ENCODE data around the gene TRIB2. TPM values are rescaled to one million over a fixed set of nuclear protein-coding genes. Genes with fewer than 3 reads are reported as not detected.

Gene TRIB2
- total and polyA plus RNA-seq, 9 of the 15 experiments (the other 6 are each of a cell fraction or from before 2014, with no cell fraction given) = 9.0 to 39.0 (median 26.3) TPM

DNA sequence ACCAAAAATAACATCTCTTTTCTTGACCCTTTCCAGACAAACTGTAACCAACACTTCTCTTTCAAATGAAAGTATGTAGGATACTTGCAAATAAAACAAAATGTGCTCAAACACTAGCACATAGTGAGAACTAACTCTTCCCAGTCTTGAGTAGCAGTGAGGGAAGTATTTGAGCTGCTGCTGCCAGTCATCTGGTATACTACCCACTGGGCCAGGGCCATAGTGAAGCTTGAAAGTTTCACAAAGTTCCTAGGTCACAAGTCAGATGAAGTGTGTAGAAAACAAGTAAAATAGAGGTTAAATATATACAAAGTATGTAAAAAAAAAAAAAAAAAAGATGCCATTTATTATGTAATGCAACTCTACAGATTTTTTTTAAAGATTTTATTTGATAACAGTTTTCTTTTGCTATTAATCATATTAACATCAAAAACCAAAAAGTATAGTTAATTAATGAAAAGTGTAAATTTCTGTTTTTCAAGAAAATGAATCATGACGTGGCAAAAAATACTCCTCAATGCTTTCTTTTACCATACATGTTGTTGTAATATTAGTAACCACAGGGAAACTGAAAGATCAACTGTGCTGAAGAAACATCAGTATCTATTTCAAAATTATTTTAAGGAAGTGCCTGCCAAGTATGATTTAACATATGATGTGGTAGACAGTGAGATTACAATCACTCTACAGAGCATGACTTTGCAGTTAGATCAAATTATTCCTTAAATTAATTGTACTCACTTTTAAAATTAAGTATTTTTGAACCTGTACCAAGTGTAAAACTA is 21.6 kb upstream of the TRIB2 start (continued):
- peak; percentile 72; the same call in 1 of the 2 replicates for TF ChIP-seq SPI1 (IDR thresholded peaks at IDR 0.05; ENCODE audit: borderline replicate concordance, low read depth, low read length)
- no peak for TF ChIP-seq FIP1L1 (IDR thresholded peaks at IDR 0.05; ENCODE audit: low read depth, low read length, poor library complexity, severe bottlenecking)
- TF ChIP-seq NONO (IDR thresholded peaks at IDR 0.05; ENCODE audit: low read depth in 2 of 2, low read length in 1 of 2) = no peak
- no peak for TF ChIP-seq ZNF76 (CRISPR knock-in tag; IDR thresholded peaks at IDR 0.05; ENCODE audit: borderline replicate concordance)
- no peak for TF ChIP-seq SUPT5H (IDR thresholded peaks at IDR 0.05)
- TF ChIP-seq, protein P1, sequence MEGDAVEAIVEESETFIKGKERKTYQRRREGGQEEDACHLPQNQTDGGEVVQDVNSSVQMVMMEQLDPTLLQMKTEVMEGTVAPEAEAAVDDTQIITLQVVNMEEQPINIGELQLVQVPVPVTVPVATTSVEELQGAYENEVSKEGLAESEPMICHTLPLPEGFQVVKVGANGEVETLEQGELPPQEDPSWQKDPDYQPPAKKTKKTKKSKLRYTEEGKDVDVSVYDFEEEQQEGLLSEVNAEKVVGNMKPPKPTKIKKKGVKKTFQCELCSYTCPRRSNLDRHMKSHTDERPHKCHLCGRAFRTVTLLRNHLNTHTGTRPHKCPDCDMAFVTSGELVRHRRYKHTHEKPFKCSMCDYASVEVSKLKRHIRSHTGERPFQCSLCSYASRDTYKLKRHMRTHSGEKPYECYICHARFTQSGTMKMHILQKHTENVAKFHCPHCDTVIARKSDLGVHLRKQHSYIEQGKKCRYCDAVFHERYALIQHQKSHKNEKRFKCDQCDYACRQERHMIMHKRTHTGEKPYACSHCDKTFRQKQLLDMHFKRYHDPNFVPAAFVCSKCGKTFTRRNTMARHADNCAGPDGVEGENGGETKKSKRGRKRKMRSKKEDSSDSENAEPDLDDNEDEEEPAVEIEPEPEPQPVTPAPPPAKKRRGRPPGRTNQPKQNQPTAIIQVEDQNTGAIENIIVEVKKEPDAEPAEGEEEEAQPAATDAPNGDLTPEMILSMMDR (IDR thresholded peaks at IDR 0.05 in 2 of 3, conservative IDR thresholded peaks at IDR 0.05 in 1 of 3; ENCODE audit: insufficient read depth in 2 of 3, low read depth in 1 of 3, low read length in 3 of 3) = no peak
- TF ChIP-seq MYBL2 (IDR thresholded peaks at IDR 0.05; ENCODE audit: low read depth) = no peak
- TF ChIP-seq MYBL2 (CRISPR knock-in tag; IDR thresholded peaks at IDR 0.05; ENCODE audit: borderline replicate concordance) = no peak
- no peak for TF ChIP-seq SIX5 (IDR thresholded peaks at IDR 0.05; ENCODE audit: borderline replicate concordance in 1 of 2, insufficient read depth in 1 of 2, low read depth in 1 of 2, low read length in 2 of 2)
- no peak for TF ChIP-seq ZNF134 (CRISPR knock-in tag; conservative IDR thresholded peaks at IDR 0.05)
- no peak for TF ChIP-seq ARID2 (IDR thresholded peaks at IDR 0.05)
- TF ChIP-seq ATF1 (CRISPR knock-in tag; IDR thresholded peaks at IDR 0.05) = no peak
- no peak for TF ChIP-seq ATF1 (tag; IDR thresholded peaks at IDR 0.05)
- TF ChIP-seq, protein P2, sequence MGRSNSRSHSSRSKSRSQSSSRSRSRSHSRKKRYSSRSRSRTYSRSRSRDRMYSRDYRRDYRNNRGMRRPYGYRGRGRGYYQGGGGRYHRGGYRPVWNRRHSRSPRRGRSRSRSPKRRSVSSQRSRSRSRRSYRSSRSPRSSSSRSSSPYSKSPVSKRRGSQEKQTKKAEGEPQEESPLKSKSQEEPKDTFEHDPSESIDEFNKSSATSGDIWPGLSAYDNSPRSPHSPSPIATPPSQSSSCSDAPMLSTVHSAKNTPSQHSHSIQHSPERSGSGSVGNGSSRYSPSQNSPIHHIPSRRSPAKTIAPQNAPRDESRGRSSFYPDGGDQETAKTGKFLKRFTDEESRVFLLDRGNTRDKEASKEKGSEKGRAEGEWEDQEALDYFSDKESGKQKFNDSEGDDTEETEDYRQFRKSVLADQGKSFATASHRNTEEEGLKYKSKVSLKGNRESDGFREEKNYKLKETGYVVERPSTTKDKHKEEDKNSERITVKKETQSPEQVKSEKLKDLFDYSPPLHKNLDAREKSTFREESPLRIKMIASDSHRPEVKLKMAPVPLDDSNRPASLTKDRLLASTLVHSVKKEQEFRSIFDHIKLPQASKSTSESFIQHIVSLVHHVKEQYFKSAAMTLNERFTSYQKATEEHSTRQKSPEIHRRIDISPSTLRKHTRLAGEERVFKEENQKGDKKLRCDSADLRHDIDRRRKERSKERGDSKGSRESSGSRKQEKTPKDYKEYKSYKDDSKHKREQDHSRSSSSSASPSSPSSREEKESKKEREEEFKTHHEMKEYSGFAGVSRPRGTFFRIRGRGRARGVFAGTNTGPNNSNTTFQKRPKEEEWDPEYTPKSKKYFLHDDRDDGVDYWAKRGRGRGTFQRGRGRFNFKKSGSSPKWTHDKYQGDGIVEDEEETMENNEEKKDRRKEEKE (IDR thresholded peaks at IDR 0.05; ENCODE audit: borderline replicate concordance in 1 of 2, control insufficient read depth in 1 of 2, low read depth in 2 of 2, low read length in 1 of 2) = no peak
